ENCODE data around the gene MLLT1.
"Not testable (repeated sequence)": the region's sequence is repeated elsewhere in the genome, so short reads cannot be mapped to it uniquely, and the experiment has no call there.

Gene MLLT1

DNA sequence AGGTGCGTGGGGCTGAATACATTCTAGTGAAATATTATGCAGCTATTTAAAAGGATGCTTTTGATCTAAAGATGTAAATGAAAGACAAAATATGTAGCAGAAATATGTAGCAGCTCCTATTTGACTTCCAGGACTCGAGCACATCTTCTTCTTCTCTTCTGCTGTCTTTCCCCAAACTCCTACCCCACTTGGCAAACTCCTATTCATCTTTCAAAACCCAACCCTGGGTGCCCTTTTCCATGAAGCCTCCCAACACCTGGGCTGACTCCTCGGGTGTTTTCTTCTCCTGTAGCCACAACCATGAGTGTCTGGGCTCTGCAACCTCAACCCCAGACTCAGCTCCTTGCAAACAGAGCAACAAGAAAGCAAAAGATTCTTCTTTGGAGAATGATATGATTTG lies 42.5 kb upstream of the MLLT1 start:
- no peaks in the 10 kb centered on the region for H3K79me1 ChIP-seq (ENCODE audit: low read depth, low read length)
- H2BK5ac ChIP-seq (ENCODE audit: low read length): no peak overlapping the region
- H3K9ac ChIP-seq (ENCODE audit: low read depth, low read length, poor library complexity): no peak overlapping the region
- no peak overlapping the region for H3K4ac ChIP-seq (ENCODE audit: low read length)
- no peak for DNase-seq (ENCODE audit: low spot score)
- no peak overlapping the region for H4K91ac ChIP-seq (ENCODE audit: low read depth, low read length, poor library complexity)
- H2AFZ ChIP-seq (ENCODE audit: low read length): no peak overlapping the region
- H2BK12ac ChIP-seq (ENCODE audit: low read length): no peak overlapping the region
- no peak overlapping the region for H2BK120ac ChIP-seq (ENCODE audit: low read depth, low read length)
- no peak overlapping the region for H3K23ac ChIP-seq (ENCODE audit: low read depth, low read length, poor library complexity)
- no peak overlapping the region for H3K4me3 ChIP-seq (ENCODE audit: low read length in 2 of 2)
- no peaks in the 10 kb centered on the region for H3K27me3 ChIP-seq (ENCODE audit: control insufficient read depth in 3 of 3, insufficient read depth in 3 of 3, low read depth in 1 of 3, low read length in 3 of 3)
- no peak overlapping the region for H3K18ac ChIP-seq (ENCODE audit: low read length)
- peaks cover 0 to 17% of the 10 kb centered on the region in 2 donors for H3K9me3 ChIP-seq (replicated peaks in 1 of 2; ENCODE audit: control insufficient read depth in 2 of 2, insufficient read depth in 1 of 2, low read depth in 1 of 2, low read length in 2 of 2)
- WGBS, 2 donors (ENCODE audit: extremely low coverage in 2 of 2, insufficient read length in 2 of 2, insufficient replicate concordance in 1 of 2): no CpG with 5 or more reads among the region's 3 CpGs
- no peaks in the 10 kb centered on the region for H3K4me1 ChIP-seq (ENCODE audit: control insufficient read depth in 2 of 2, insufficient read depth in 1 of 2, low read depth in 1 of 2, low read length in 2 of 2)
- no peak overlapping the region for H3K27ac ChIP-seq (replicated peaks; ENCODE audit: low read length)
- no peak overlapping the region for H3K14ac ChIP-seq (ENCODE audit: low read length)
- no peak overlapping the region for H4K8ac ChIP-seq (ENCODE audit: low read depth, low read length)
- no peak overlapping the region for H3K4me2 ChIP-seq (ENCODE audit: insufficient read depth, low read length, poor library complexity, severe bottlenecking)
- no peak overlapping the region for H2AK5ac ChIP-seq (ENCODE audit: low read depth, low read length)
- no peaks in the 10 kb centered on the region for H3K36me3 ChIP-seq (replicated peaks in 1 of 2; ENCODE audit: control insufficient read depth in 2 of 2, insufficient read depth in 2 of 2, low read length in 2 of 2)
- H2BK15ac ChIP-seq (ENCODE audit: low read length): no peak overlapping the region

DNA sequence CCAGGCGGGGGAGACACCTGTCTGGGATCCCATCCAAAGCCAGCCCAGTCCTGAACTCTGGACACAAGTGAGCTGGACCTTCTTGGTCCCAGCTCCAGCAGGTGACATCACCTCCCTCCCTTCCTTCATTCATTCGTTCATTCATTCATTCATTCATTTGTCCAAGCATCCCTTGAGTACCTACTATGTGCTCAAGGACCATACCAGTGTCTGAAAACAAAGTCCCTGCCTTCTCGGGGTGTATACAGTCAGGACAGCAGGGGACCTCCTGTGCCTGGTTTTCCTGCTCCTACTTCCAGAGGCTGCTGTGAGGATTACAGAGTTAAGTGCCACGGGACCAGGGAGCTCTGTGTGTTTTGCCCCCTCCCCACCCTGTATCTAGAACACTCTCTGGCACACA lies 39.6 kb upstream of the MLLT1 start:
- no peak overlapping the region for H3K18ac ChIP-seq (ENCODE audit: low read length)
- H4K91ac ChIP-seq (ENCODE audit: low read depth, low read length, poor library complexity): no peak overlapping the region
- H3K4me1 ChIP-seq (ENCODE audit: control insufficient read depth in 2 of 2, insufficient read depth in 1 of 2, low read depth in 1 of 2, low read length in 2 of 2): no peaks in the 10 kb centered on the region
- H4K8ac ChIP-seq (ENCODE audit: low read depth, low read length): no peak overlapping the region
- no peaks in the 10 kb centered on the region for H3K36me3 ChIP-seq (replicated peaks in 1 of 2; ENCODE audit: control insufficient read depth in 2 of 2, insufficient read depth in 2 of 2, low read length in 2 of 2)
- WGBS, 2 donors (ENCODE audit: extremely low coverage in 2 of 2, insufficient read length in 2 of 2, insufficient replicate concordance in 1 of 2): no CpG with 5 or more reads among the region's 4 CpGs
- no peak overlapping the region for H3K4me3 ChIP-seq (ENCODE audit: low read length in 2 of 2)
- H2BK5ac ChIP-seq (ENCODE audit: low read length): no peak overlapping the region
- no peak overlapping the region for H3K4me2 ChIP-seq (ENCODE audit: insufficient read depth, low read length, poor library complexity, severe bottlenecking)
- no peaks in the 10 kb centered on the region for H3K27me3 ChIP-seq (ENCODE audit: control insufficient read depth in 3 of 3, insufficient read depth in 3 of 3, low read depth in 1 of 3, low read length in 3 of 3)
- no peak overlapping the region for H3K4ac ChIP-seq (ENCODE audit: low read length)
- no peak overlapping the region for H2BK15ac ChIP-seq (ENCODE audit: low read length)
- no peak overlapping the region for H3K23ac ChIP-seq (ENCODE audit: low read depth, low read length, poor library complexity)
- H2BK12ac ChIP-seq (ENCODE audit: low read length): no peak overlapping the region
- DNase-seq (ENCODE audit: low spot score): no peak
- H3K9ac ChIP-seq (ENCODE audit: low read depth, low read length, poor library complexity): no peak overlapping the region
- H2AFZ ChIP-seq (ENCODE audit: low read length): no peak overlapping the region
- H3K79me1 ChIP-seq (ENCODE audit: low read depth, low read length): no peaks in the 10 kb centered on the region
- no peak overlapping the region for H2AK5ac ChIP-seq (ENCODE audit: low read depth, low read length)
- no peak overlapping the region for H3K27ac ChIP-seq (replicated peaks; ENCODE audit: low read length)
- H3K14ac ChIP-seq (ENCODE audit: low read length): no peak overlapping the region
- no peak overlapping the region for H2BK120ac ChIP-seq (ENCODE audit: low read depth, low read length)
- peaks cover 0 to 12% of the 10 kb centered on the region in 2 donors for H3K9me3 ChIP-seq (replicated peaks in 1 of 2; ENCODE audit: control insufficient read depth in 2 of 2, insufficient read depth in 1 of 2, low read depth in 1 of 2, low read length in 2 of 2)

DNA sequence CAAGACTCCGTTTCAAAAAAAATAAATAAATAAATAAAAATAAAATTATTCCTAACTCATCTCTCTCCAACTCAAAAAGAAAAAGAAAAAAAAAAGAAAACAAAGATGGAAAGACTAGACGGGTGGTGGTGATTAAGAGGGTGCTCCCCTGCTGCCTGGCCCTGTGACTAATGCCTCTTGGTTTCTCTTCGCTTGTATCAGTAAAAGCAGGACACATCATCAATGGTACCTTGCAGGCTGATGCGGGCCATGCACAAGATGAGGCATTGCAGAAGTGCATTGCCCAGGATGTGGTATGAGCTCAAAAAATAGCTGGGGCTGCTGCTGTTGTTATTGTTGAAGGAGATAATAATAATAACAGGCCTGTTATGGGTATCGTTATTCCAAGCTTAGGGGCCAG lies 39.0 kb upstream of the MLLT1 start:
- no peak overlapping the region for H3K14ac ChIP-seq (ENCODE audit: low read length)
- no peaks in the 10 kb centered on the region for H3K4me1 ChIP-seq (ENCODE audit: control insufficient read depth in 2 of 2, insufficient read depth in 1 of 2, low read depth in 1 of 2, low read length in 2 of 2)
- H3K9me3 ChIP-seq (replicated peaks in 1 of 2; ENCODE audit: control insufficient read depth in 2 of 2, insufficient read depth in 1 of 2, low read depth in 1 of 2, low read length in 2 of 2): peaks cover 0 to 12% of the 10 kb centered on the region in 2 donors
- WGBS, 2 donors (ENCODE audit: extremely low coverage in 2 of 2, insufficient read length in 2 of 2, insufficient replicate concordance in 1 of 2): no CpG with 5 or more reads among the region's 5 CpGs
- no peak overlapping the region for H2BK15ac ChIP-seq (ENCODE audit: low read length)
- no peak overlapping the region for H3K9ac ChIP-seq (ENCODE audit: low read depth, low read length, poor library complexity)
- H3K79me1 ChIP-seq (ENCODE audit: low read depth, low read length): no peaks in the 10 kb centered on the region
- H3K27ac ChIP-seq (replicated peaks; ENCODE audit: low read length): no peak overlapping the region
- no peak overlapping the region for H4K8ac ChIP-seq (ENCODE audit: low read depth, low read length)
- no peak overlapping the region for H3K4ac ChIP-seq (ENCODE audit: low read length)
- H3K23ac ChIP-seq (ENCODE audit: low read depth, low read length, poor library complexity): no peak overlapping the region
- H2BK120ac ChIP-seq (ENCODE audit: low read depth, low read length): no peak overlapping the region
- no peak overlapping the region for H2BK5ac ChIP-seq (ENCODE audit: low read length)
- no peak overlapping the region for H3K4me2 ChIP-seq (ENCODE audit: insufficient read depth, low read length, poor library complexity, severe bottlenecking)
- H2AK5ac ChIP-seq (ENCODE audit: low read depth, low read length): no peak overlapping the region
- H3K36me3 ChIP-seq (replicated peaks in 1 of 2; ENCODE audit: control insufficient read depth in 2 of 2, insufficient read depth in 2 of 2, low read length in 2 of 2): no peaks in the 10 kb centered on the region
- H4K91ac ChIP-seq (ENCODE audit: low read depth, low read length, poor library complexity): no peak overlapping the region
- no peak overlapping the region for H3K18ac ChIP-seq (ENCODE audit: low read length)
- no peak for DNase-seq (ENCODE audit: low spot score)
- no peaks in the 10 kb centered on the region for H3K27me3 ChIP-seq (ENCODE audit: control insufficient read depth in 3 of 3, insufficient read depth in 3 of 3, low read depth in 1 of 3, low read length in 3 of 3)
- H2BK12ac ChIP-seq (ENCODE audit: low read length): no peak overlapping the region
- H2AFZ ChIP-seq (ENCODE audit: low read length): no peak overlapping the region
- H3K4me3 ChIP-seq (ENCODE audit: low read length in 2 of 2): no peak overlapping the region

DNA sequence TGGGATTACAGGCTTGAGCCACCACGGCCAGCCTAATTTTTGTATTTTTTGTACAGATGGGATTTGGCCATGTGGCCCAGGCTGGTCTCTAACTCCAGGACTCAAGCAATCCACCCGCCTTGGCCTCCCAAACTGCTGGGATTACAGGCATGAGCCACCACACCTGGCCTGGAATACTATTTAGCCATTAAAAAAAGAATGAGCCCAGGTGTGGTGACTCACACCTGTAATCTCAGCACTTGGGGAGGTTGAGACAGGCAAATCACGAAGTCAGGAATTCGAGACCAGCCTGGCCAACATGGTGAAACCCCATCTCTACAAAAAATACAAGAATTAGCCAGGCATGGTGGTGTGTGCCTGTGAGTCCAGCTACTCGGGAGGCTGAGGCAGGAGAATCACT lies 35.9 kb upstream of the MLLT1 start:
- not testable (repeated sequence) for H4K91ac ChIP-seq (ENCODE audit: low read depth, low read length, poor library complexity); H2AFZ ChIP-seq (ENCODE audit: low read length); H3K4ac ChIP-seq (ENCODE audit: low read length); H2BK12ac ChIP-seq (ENCODE audit: low read length); H3K14ac ChIP-seq (ENCODE audit: low read length); DNase-seq (ENCODE audit: low spot score); H4K8ac ChIP-seq (ENCODE audit: low read depth, low read length); H3K36me3 ChIP-seq (replicated peaks in 1 of 2; ENCODE audit: control insufficient read depth in 2 of 2, insufficient read depth in 2 of 2, low read length in 2 of 2); H2BK5ac ChIP-seq (ENCODE audit: low read length); H2AK5ac ChIP-seq (ENCODE audit: low read depth, low read length); H2BK15ac ChIP-seq (ENCODE audit: low read length); H3K18ac ChIP-seq (ENCODE audit: low read length); H3K9ac ChIP-seq (ENCODE audit: low read depth, low read length, poor library complexity); H3K27me3 ChIP-seq (ENCODE audit: control insufficient read depth in 3 of 3, insufficient read depth in 3 of 3, low read depth in 1 of 3, low read length in 3 of 3); H3K4me3 ChIP-seq (ENCODE audit: low read length in 2 of 2); H3K27ac ChIP-seq (replicated peaks; ENCODE audit: low read length); H3K23ac ChIP-seq (ENCODE audit: low read depth, low read length, poor library complexity); H2BK120ac ChIP-seq (ENCODE audit: low read depth, low read length); H3K4me2 ChIP-seq (ENCODE audit: insufficient read depth, low read length, poor library complexity, severe bottlenecking); H3K79me1 ChIP-seq (ENCODE audit: low read depth, low read length); H3K4me1 ChIP-seq (ENCODE audit: control insufficient read depth in 2 of 2, insufficient read depth in 1 of 2, low read depth in 1 of 2, low read length in 2 of 2)
- no CpG with 5 or more reads among the region's 5 CpGs for WGBS, 2 donors (ENCODE audit: extremely low coverage in 2 of 2, insufficient read length in 2 of 2, insufficient replicate concordance in 1 of 2)
- H3K9me3 ChIP-seq (replicated peaks in 1 of 2; ENCODE audit: control insufficient read depth in 2 of 2, insufficient read depth in 1 of 2, low read depth in 1 of 2, low read length in 2 of 2): peaks cover 0 to 13% of the 10 kb centered on the region in 2 donors
